HepG2 (cell line): ENCODE results near the gene TMEM174. TPM values are rescaled to one million over a fixed set of nuclear protein-coding genes. Genes with fewer than 3 reads are reported as not detected.

ENCODE experiments used
- ARNT ChIP-seq: fragments of 450-650 bp; IDR thresholded peaks from 2 replicates; pipeline ENCODE4 v1.6.1; 2017
- ATF7-NPFF ChIP-seq: sonication (generic); formaldehyde crosslinking; IDR thresholded peaks from 2 replicates; pipeline ENCODE4 v1.8.1; 2023; ENCODE audit warnings: mild to moderate bottlenecking, low read depth, missing genetic modification reagents, moderate library complexity
- CEBPB ChIP-seq: IDR thresholded peaks from 2 replicates; pipeline ENCODE4 v1.6.1; 2011; ENCODE audit warnings: low read depth, low read length, improper control_type of control experiment, borderline replicate concordance
- E2F2 ChIP-seq: sonication (generic); formaldehyde crosslinking; IDR thresholded peaks from 2 replicates; pipeline ENCODE4 v1.4.0; 2020; ENCODE audit warnings: missing genetic modification reagents, borderline replicate concordance
- GTF3A ChIP-seq: sonication (generic); formaldehyde crosslinking; conservative IDR thresholded peaks from 2 replicates; pipeline ENCODE4 v1.4.0; 2020; ENCODE audit warnings: mild to moderate bottlenecking, missing genetic modification reagents
- ISX ChIP-seq: sonication (generic); formaldehyde crosslinking; conservative IDR thresholded peaks from 2 replicates; pipeline ENCODE4 v1.5.0; 2020; ENCODE audit warnings: missing genetic modification reagents
- KMT2A ChIP-seq: sonication (generic); formaldehyde crosslinking; IDR thresholded peaks from 2 replicates; pipeline ENCODE4 v1.4.0; 2020; ENCODE audit warnings: missing genetic modification reagents
- SCMH1 ChIP-seq: sonication (generic); formaldehyde crosslinking; IDR thresholded peaks from 2 replicates; pipeline ENCODE4 v1.9.0; 2021; ENCODE audit warnings: missing genetic modification reagents, mild to moderate bottlenecking, borderline replicate concordance
- SNAPC2 ChIP-seq: sonication (generic); formaldehyde crosslinking; IDR thresholded peaks from 2 replicates; pipeline ENCODE4 v1.8.1; 2022; ENCODE audit warnings: mild to moderate bottlenecking, missing genetic modification reagents
- TEAD3 ChIP-seq: optimal IDR thresholded peaks from 2 replicates; pipeline ENCODE3; 2016; ENCODE audit warnings: borderline replicate concordance
- ZFP36L2 ChIP-seq: sonication (generic); formaldehyde crosslinking; IDR thresholded peaks from 2 replicates; pipeline ENCODE4 v1.4.0; 2020; ENCODE audit warnings: missing genetic modification reagents
- ZNF512 ChIP-seq: sonication (generic); formaldehyde crosslinking; IDR thresholded peaks from 2 replicates; pipeline ENCODE4 v1.4.0; 2020; ENCODE audit warnings: mild to moderate bottlenecking, missing genetic modification reagents
- ZNF781 ChIP-seq: sonication (generic); formaldehyde crosslinking; IDR thresholded peaks from 2 replicates; pipeline ENCODE4 v1.5.1; 2020; ENCODE audit warnings: borderline replicate concordance, mild to moderate bottlenecking, missing genetic modification reagents; ENCODE audit errors: not compliant biosample characterization
- polyA plus RNA-seq, 8 experiments: library from polyadenylated mRNA; depleted of rRNA in 3 of 8; stranded (reverse) in 7 of 8; unstranded in 1 of 8; fragments of >200 nt; fragmentation: Illumina TruSeq in 4 of 8; extraction: Trizol in 4 of 8; gene quantifications; 2 replicates each; pipeline versions ENCODE4 v1.2.1 to v1.2.3, GENCODE V29; 2011 to 2016; ENCODE audit warnings: low read depth in 4 of 8, missing spikeins in 1 of 8, mixed read lengths in 1 of 8; ENCODE audit not compliant: insufficient read depth in 1 of 8
- total RNA-seq, 5 experiments: library from RNA; depleted of rRNA; stranded (reverse); fragments of >200 nt; fragmentation: Illumina TruSeq; extraction: Trizol; gene quantifications; 2 replicates each; pipeline ENCODE4 v1.2.3, GENCODE V29; 2016; ENCODE audit warnings: low read depth in 1 of 5
- TF ChIP-seq, protein P1 (sequence below): sonication (generic); formaldehyde crosslinking; IDR thresholded peaks from 2 replicates; pipeline ENCODE4 v1.8.1; 2023; ENCODE audit warnings: mild to moderate bottlenecking, moderate library complexity, missing genetic modification reagents
- TF ChIP-seq, protein P2 (sequence below): sonication (generic); formaldehyde crosslinking; IDR thresholded peaks from 2 replicates; pipeline ENCODE4 v1.4.0; 2020; ENCODE audit warnings: mild to moderate bottlenecking, missing genetic modification reagents
- TF ChIP-seq, protein P3 (sequence below): sonication (generic); formaldehyde crosslinking; IDR thresholded peaks from 2 replicates; pipeline ENCODE4 v1.4.0; 2020; ENCODE audit warnings: mild to moderate bottlenecking, low read depth, missing genetic modification reagents
- TF ChIP-seq, protein P4 (sequence below): sonication (generic); formaldehyde crosslinking; IDR thresholded peaks from 2 replicates; pipeline ENCODE4 v1.5.0; 2020; ENCODE audit warnings: mild to moderate bottlenecking, missing genetic modification reagents, moderate library complexity

Gene TMEM174
- total and polyA plus RNA-seq, 2 of the 13 experiments (the other 11 are each of a cell fraction or from before 2014, with no cell fraction given), result not detected

DNA sequence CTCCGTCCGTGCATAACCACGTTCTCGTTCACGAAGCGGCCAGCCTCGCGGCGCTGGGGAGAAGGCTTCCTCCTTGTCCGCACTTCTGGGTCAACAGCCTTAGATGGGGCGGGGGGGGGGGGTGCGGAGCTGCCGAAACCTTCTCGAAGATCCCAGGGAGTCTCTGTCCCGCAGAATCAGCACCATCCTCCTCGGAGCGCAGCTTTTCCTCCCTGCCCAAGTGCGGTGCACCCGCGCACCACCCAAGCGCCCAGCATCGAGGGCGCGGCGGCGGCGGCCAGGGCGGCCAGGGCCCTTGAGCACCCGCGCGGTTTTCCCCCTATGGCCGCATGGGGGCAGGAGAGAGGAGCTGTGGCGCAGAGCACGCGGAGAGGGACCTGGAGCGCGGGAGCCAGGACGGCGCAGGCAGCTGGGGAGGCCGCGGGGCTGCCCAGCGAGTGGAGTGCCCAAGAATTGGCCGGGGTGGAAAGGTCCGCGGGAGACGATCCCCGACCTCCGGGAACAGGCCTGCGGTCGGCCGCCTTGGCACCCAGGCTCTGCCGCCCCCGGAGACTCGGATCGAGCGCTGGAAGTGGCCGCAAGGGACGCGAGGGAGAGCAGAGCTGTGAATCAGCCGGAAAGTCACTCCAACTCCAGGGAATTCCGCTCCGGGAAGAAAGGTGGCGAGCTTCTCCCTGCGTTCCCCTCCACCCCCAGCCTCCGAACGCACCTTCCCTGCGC lies 43.1 kb downstream of the TMEM174 start (continued):
- TF ChIP-seq GTF3A (CRISPR knock-in tag), result no peak
- no peak for TF ChIP-seq ISX (CRISPR knock-in tag)
- no peak for TF ChIP-seq CEBPB
- peak; percentile 66; the same call in 1 of the 2 replicates for TF ChIP-seq ATF7-NPFF (CRISPR knock-in tag)
- TF ChIP-seq, protein P1, sequence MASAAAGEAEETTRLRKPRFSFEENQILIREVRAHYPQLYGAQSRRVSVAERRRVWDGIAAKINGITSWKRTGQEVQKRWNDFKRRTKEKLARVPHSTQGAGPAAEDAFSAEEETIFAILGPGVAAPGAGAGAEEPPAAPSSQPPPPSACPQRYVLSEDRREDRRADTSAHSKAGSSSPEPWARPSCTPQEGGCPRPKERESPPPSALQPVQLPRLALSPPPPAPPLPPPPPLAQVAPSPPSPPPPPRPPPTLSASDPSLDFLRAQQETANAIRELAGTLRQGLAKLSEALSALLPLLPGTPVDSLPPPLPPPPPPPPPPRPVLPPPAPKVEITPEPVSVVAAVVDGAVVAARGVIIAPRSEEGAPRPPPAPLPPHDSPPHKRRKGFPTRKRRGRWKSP (CRISPR knock-in tag), result peak; percentile 90
- TF ChIP-seq SNAPC2 (CRISPR knock-in tag), result no peak
- TF ChIP-seq ARNT, result no peak
- no peak for TF ChIP-seq SCMH1 (CRISPR knock-in tag)
- TF ChIP-seq KMT2A (CRISPR knock-in tag), result peak; percentile 74
- TF ChIP-seq ZNF512 (CRISPR knock-in tag), result no peak
- TF ChIP-seq ZNF781, result peak; percentile 72
- TF ChIP-seq, protein P2, sequence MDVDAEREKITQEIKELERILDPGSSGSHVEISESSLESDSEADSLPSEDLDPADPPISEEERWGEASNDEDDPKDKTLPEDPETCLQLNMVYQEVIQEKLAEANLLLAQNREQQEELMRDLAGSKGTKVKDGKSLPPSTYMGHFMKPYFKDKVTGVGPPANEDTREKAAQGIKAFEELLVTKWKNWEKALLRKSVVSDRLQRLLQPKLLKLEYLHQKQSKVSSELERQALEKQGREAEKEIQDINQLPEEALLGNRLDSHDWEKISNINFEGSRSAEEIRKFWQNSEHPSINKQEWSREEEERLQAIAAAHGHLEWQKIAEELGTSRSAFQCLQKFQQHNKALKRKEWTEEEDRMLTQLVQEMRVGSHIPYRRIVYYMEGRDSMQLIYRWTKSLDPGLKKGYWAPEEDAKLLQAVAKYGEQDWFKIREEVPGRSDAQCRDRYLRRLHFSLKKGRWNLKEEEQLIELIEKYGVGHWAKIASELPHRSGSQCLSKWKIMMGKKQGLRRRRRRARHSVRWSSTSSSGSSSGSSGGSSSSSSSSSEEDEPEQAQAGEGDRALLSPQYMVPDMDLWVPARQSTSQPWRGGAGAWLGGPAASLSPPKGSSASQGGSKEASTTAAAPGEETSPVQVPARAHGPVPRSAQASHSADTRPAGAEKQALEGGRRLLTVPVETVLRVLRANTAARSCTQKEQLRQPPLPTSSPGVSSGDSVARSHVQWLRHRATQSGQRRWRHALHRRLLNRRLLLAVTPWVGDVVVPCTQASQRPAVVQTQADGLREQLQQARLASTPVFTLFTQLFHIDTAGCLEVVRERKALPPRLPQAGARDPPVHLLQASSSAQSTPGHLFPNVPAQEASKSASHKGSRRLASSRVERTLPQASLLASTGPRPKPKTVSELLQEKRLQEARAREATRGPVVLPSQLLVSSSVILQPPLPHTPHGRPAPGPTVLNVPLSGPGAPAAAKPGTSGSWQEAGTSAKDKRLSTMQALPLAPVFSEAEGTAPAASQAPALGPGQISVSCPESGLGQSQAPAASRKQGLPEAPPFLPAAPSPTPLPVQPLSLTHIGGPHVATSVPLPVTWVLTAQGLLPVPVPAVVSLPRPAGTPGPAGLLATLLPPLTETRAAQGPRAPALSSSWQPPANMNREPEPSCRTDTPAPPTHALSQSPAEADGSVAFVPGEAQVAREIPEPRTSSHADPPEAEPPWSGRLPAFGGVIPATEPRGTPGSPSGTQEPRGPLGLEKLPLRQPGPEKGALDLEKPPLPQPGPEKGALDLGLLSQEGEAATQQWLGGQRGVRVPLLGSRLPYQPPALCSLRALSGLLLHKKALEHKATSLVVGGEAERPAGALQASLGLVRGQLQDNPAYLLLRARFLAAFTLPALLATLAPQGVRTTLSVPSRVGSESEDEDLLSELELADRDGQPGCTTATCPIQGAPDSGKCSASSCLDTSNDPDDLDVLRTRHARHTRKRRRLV (CRISPR knock-in tag), result no peak
- TF ChIP-seq E2F2 (CRISPR knock-in tag), result no peak
- TF ChIP-seq, protein P3, sequence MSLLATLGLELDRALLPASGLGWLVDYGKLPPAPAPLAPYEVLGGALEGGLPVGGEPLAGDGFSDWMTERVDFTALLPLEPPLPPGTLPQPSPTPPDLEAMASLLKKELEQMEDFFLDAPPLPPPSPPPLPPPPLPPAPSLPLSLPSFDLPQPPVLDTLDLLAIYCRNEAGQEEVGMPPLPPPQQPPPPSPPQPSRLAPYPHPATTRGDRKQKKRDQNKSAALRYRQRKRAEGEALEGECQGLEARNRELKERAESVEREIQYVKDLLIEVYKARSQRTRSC (CRISPR knock-in tag), result peak; percentile 76; the same call in 1 of the 2 replicates
- peak; percentile 12 for TF ChIP-seq TEAD3 (CRISPR knock-in tag)
- no peak for TF ChIP-seq ZFP36L2 (CRISPR knock-in tag)
- TF ChIP-seq, protein P4, sequence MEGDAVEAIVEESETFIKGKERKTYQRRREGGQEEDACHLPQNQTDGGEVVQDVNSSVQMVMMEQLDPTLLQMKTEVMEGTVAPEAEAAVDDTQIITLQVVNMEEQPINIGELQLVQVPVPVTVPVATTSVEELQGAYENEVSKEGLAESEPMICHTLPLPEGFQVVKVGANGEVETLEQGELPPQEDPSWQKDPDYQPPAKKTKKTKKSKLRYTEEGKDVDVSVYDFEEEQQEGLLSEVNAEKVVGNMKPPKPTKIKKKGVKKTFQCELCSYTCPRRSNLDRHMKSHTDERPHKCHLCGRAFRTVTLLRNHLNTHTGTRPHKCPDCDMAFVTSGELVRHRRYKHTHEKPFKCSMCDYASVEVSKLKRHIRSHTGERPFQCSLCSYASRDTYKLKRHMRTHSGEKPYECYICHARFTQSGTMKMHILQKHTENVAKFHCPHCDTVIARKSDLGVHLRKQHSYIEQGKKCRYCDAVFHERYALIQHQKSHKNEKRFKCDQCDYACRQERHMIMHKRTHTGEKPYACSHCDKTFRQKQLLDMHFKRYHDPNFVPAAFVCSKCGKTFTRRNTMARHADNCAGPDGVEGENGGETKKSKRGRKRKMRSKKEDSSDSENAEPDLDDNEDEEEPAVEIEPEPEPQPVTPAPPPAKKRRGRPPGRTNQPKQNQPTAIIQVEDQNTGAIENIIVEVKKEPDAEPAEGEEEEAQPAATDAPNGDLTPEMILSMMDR (CRISPR knock-in tag), result peak; percentile 89
